ENCODE data around the gene ZFYVE9.

- TF ChIP-seq, protein P1, sequence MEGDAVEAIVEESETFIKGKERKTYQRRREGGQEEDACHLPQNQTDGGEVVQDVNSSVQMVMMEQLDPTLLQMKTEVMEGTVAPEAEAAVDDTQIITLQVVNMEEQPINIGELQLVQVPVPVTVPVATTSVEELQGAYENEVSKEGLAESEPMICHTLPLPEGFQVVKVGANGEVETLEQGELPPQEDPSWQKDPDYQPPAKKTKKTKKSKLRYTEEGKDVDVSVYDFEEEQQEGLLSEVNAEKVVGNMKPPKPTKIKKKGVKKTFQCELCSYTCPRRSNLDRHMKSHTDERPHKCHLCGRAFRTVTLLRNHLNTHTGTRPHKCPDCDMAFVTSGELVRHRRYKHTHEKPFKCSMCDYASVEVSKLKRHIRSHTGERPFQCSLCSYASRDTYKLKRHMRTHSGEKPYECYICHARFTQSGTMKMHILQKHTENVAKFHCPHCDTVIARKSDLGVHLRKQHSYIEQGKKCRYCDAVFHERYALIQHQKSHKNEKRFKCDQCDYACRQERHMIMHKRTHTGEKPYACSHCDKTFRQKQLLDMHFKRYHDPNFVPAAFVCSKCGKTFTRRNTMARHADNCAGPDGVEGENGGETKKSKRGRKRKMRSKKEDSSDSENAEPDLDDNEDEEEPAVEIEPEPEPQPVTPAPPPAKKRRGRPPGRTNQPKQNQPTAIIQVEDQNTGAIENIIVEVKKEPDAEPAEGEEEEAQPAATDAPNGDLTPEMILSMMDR (IDR thresholded peaks at IDR 0.05) = no peak
- TF ChIP-seq POLR2AphosphoS5 (IDR thresholded peaks at IDR 0.05; ENCODE audit: low read depth, low read length) = no peak
- TF ChIP-seq, protein P2, sequence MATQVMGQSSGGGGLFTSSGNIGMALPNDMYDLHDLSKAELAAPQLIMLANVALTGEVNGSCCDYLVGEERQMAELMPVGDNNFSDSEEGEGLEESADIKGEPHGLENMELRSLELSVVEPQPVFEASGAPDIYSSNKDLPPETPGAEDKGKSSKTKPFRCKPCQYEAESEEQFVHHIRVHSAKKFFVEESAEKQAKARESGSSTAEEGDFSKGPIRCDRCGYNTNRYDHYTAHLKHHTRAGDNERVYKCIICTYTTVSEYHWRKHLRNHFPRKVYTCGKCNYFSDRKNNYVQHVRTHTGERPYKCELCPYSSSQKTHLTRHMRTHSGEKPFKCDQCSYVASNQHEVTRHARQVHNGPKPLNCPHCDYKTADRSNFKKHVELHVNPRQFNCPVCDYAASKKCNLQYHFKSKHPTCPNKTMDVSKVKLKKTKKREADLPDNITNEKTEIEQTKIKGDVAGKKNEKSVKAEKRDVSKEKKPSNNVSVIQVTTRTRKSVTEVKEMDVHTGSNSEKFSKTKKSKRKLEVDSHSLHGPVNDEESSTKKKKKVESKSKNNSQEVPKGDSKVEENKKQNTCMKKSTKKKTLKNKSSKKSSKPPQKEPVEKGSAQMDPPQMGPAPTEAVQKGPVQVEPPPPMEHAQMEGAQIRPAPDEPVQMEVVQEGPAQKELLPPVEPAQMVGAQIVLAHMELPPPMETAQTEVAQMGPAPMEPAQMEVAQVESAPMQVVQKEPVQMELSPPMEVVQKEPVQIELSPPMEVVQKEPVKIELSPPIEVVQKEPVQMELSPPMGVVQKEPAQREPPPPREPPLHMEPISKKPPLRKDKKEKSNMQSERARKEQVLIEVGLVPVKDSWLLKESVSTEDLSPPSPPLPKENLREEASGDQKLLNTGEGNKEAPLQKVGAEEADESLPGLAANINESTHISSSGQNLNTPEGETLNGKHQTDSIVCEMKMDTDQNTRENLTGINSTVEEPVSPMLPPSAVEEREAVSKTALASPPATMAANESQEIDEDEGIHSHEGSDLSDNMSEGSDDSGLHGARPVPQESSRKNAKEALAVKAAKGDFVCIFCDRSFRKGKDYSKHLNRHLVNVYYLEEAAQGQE (IDR thresholded peaks at IDR 0.05; ENCODE audit: insufficient read depth in 1 of 2, low read depth in 2 of 2, low read length in 1 of 2) = no peak
- TF ChIP-seq SIN3A (IDR thresholded peaks at IDR 0.05; ENCODE audit: borderline replicate concordance, insufficient read depth, low read depth, low read length) = no peak
These were observed 1.9 kb upstream of the ZFYVE9 start for GRCh38 chr1:52139817-52140540.
